ENCODE measurements around the gene ZC3H10. TPM values are rescaled to one million over a fixed set of nuclear protein-coding genes. Genes with fewer than 3 reads are reported as not detected.

Gene ZC3H10
- total RNA-seq, 6 experiments from 2014 or later: 1.7 to 5.4 (median 3.2) TPM

DNA sequence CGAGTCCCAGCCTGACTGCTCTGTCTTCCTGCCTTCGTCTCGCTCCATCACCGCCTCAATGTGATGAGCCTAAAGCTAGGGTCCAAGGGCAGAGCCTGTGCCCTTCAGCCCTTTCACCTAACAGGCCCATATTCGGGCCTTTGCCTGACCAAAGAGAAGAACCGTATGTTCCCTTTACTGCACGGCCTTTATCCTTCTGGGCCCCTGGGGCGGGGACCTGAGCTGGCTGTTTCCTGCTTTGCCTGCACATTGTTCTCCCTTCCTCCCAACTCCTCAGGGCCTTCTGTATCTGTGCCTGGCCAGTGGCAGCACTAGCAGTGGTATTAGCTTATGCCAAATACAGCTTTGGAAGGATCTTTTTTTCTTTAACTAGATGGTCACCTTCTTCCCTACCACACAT, 25.8 kb downstream of the ZC3H10 start:
- H3K4me3 ChIP-seq: no peak overlapping the region
- H3K27ac ChIP-seq: no peak overlapping the region
- H3K36me3 ChIP-seq: peaks cover 4 to 63% (median 18%) of the 10 kb centered on the region in 4 donors
- TF ChIP-seq POLR2A (IDR thresholded peaks at IDR 0.05): no peak
- TF ChIP-seq, protein P1, sequence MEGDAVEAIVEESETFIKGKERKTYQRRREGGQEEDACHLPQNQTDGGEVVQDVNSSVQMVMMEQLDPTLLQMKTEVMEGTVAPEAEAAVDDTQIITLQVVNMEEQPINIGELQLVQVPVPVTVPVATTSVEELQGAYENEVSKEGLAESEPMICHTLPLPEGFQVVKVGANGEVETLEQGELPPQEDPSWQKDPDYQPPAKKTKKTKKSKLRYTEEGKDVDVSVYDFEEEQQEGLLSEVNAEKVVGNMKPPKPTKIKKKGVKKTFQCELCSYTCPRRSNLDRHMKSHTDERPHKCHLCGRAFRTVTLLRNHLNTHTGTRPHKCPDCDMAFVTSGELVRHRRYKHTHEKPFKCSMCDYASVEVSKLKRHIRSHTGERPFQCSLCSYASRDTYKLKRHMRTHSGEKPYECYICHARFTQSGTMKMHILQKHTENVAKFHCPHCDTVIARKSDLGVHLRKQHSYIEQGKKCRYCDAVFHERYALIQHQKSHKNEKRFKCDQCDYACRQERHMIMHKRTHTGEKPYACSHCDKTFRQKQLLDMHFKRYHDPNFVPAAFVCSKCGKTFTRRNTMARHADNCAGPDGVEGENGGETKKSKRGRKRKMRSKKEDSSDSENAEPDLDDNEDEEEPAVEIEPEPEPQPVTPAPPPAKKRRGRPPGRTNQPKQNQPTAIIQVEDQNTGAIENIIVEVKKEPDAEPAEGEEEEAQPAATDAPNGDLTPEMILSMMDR (IDR thresholded peaks at IDR 0.05): no peak
- ATAC-seq: peak; percentile 55 to 71 (median 66)
- no peaks in the 10 kb centered on the region for H3K27me3 ChIP-seq
- DNase-seq: no peak
- H3K9me3 ChIP-seq: no peaks in the 10 kb centered on the region
- 66% methylated on average over 8 of the region's 8 CpGs for WGBS (ENCODE audit: insufficient coverage, low coverage, low lambda C conversion rate, missing lambda C conversion rate)
- intact Hi-C loops (cut with DNase I): no loop called here
- no peaks in the 10 kb centered on the region for H3K4me1 ChIP-seq

DNA sequence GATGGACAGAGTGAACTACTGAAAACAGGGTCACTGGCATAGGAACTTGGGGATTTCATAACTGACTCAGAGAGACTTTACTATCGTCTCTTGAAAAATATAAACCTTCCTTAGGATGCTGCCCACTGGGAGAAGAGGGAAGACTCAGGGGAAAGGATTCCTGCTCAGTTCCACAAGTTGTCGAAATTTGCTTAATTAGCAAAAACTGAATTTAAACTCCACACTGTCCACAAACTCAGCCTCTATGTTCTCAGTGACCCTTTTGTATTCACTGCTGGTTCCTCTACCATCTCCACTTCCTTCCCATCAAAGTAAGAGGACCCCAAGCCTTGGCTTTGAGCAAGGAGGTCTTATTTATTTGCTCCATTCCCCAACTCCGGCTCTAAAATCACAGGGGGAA, 27.2 kb downstream of the ZC3H10 start:
- Histone ChIP-seq H3K27me3 (no peaks in the 10 kb centered on the region), H3K36me3 (peaks cover 4 to 49% (median 10%) of the 10 kb centered on the region in 4 donors), H3K4me1 (no peaks in the 10 kb centered on the region), H3K4me3 (no peak overlapping the region), H3K27ac (no peak overlapping the region), H3K9me3 (no peaks in the 10 kb centered on the region)
- no peak for ATAC-seq
- DNase-seq: no peak
- WGBS (ENCODE audit: insufficient coverage, low coverage, low lambda C conversion rate, missing lambda C conversion rate): 82% methylated on average over 3 of the region's 3 CpGs
- intact Hi-C loops (cut with DNase I): no loop called here
- TF ChIP-seq, protein P1 (IDR thresholded peaks at IDR 0.05): no peak
- TF ChIP-seq POLR2A (IDR thresholded peaks at IDR 0.05): no peak

DNA sequence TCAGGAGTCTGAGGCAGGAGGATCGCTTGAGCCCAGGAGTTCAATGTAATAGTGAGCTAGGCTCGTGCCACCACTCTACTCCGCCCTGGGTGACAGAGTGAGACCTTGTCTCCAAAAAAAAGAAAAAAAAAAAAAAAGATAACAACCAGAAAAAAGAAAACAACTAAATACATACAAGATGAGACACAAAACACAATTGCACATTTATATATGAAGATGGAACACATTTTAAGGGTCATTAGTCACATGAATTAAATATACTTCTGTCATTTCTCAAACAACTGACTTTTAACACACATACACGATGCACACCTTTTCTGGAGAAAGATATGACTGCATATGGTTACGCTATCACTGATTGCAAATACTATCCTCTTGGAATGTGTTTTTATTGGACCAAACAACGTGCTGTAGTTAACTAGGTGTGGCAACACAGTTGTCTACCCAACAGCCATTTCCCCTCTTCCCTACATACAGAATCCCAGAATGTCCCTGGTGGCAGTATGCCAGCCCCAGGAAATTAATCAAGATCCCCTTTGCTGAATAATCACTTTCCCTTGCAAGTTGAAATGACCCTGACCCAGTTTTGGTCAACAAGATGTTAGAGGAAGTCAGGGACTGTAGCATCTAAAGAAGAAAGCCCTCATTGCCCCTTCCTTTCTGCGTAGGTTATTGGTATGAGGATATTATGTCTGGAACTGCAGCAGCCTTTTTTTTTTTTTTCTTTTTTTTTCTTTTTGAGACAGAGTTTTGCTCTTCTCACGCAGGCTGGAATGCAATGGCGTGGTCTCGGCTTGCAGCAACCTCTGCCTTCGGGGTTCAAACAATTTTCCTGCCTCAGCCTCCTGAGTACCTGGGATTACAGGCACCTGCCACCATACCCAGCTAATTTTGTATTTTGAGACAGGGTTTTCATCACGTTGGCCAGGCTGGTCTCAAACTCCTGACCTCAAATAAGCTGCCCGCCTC, 28.7 kb downstream of the ZC3H10 start:
- H3K27me3 ChIP-seq: no peaks in the 10 kb centered on the region
- H3K36me3 ChIP-seq: peaks cover 0 to 36% (median 7%) of the 10 kb centered on the region in 4 donors
- no peak for TF ChIP-seq POLR2A (IDR thresholded peaks at IDR 0.05)
- TF ChIP-seq, protein P1 (IDR thresholded peaks at IDR 0.05): no peak
- H3K27ac ChIP-seq: no peak overlapping the region
- DNase-seq (peak in 1 of 3 donors; percentile 20), ATAC-seq (peak in 3 of 4 donors; percentile 15 to 26 (median 25))
- no peak overlapping the region for H3K4me3 ChIP-seq
- no peaks in the 10 kb centered on the region for H3K9me3 ChIP-seq
- WGBS (ENCODE audit: insufficient coverage, low coverage, low lambda C conversion rate, missing lambda C conversion rate): 72% methylated on average over 11 of the region's 13 CpGs
- intact Hi-C loops (cut with DNase I): no loop called here
- H3K4me1 ChIP-seq: peaks cover 0 to 8% (median 6%) of the 10 kb centered on the region in 4 donors

DNA sequence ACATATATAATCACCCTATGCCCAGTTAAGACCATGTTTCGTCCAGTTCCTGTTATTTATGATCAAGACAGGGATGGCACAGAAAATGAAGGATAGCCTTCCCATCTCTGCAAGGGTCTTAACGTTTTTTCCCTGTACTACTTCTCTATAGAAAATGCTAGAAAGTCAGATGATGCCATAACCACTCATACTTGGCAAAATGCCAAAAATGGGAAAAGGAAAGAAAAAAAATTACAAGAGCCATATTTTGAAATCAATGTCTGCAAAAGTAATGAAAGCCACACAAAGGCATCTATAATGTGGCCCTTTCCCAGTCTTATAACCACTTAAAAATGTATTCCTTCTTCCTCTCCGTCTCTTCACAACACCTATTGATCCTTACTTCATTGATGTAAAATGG, 32.5 kb downstream of the ZC3H10 start:
- no peak for TF ChIP-seq POLR2A (IDR thresholded peaks at IDR 0.05)
- TF ChIP-seq, protein P1 (IDR thresholded peaks at IDR 0.05): no peak
- ATAC-seq (no peak), DNase-seq (no peak)
- no peak overlapping the region for H3K27ac ChIP-seq
- WGBS (ENCODE audit: insufficient coverage, low coverage, low lambda C conversion rate, missing lambda C conversion rate): 63% methylated on average over 3 of the region's 3 CpGs
- H3K4me3 ChIP-seq: no peak overlapping the region
- H3K9me3 ChIP-seq: no peaks in the 10 kb centered on the region
- peaks cover 0 to 19% (median 12%) of the 10 kb centered on the region in 4 donors for H3K4me1 ChIP-seq
- no peaks in the 10 kb centered on the region for H3K36me3 ChIP-seq
- intact Hi-C loops (cut with DNase I): no loop called here
- no peaks in the 10 kb centered on the region for H3K27me3 ChIP-seq
